Prostate gland (tissue), 1 donor: ENCODE measurements around the gene BBOX1.
"Not testable (repeated sequence)": the region's sequence is repeated elsewhere in the genome, so short reads cannot be mapped to it uniquely, and the experiment has no call there.

Experiments
- POLR2A ChIP-seq: fragments of 450-650 bp; IDR thresholded peaks from one replicate; pipeline ENCODE4 v1.6.1; 2016; ENCODE audit warnings: antibody characterized with exemption, mild to moderate bottlenecking
- POLR2AphosphoS5 ChIP-seq: sonication (generic); formaldehyde crosslinking; IDR thresholded peaks from one replicate; pipeline ENCODE4 v1.6.1; 2017; ENCODE audit warnings: antibody characterized with exemption

- not testable (repeated sequence) for TF ChIP-seq POLR2A, POLR2AphosphoS5
Observed at GRCh38 chr11:27175562-27175961, 134.9 kb downstream of the BBOX1 start.
